HepG2 (cell line): ENCODE results near the gene TEKT5. TPM values are rescaled to one million over a fixed set of nuclear protein-coding genes. Genes with fewer than 3 reads are reported as not detected.

Experiments
- ARID3A ChIP-seq: IDR thresholded peaks from 2 replicates; pipeline ENCODE4 v1.6.1; 2012; ENCODE audit warnings: low read depth, low read length, improper control_type of control experiment
- HNF1A ChIP-seq, 2 experiments: sonication (generic) in 1 of 2; formaldehyde crosslinking in 1 of 2; IDR thresholded peaks; 2 replicates each; pipeline versions ENCODE4 v1.4.0 to v1.6.1; 2016 to 2020; ENCODE audit warnings: borderline replicate concordance in 1 of 2, low read depth in 1 of 2, mild to moderate bottlenecking in 1 of 2, missing genetic modification reagents in 1 of 2
- HOXA7 ChIP-seq: sonication (generic); formaldehyde crosslinking; IDR thresholded peaks from 2 replicates; pipeline ENCODE4 v1.8.1; 2022; ENCODE audit warnings: mild to moderate bottlenecking, missing genetic modification reagents, moderate library complexity
- MTA1 ChIP-seq: sonication (generic); formaldehyde crosslinking; IDR thresholded peaks from 2 replicates; pipeline ENCODE4 v1.4.0; 2020; ENCODE audit warnings: missing genetic modification reagents, mild to moderate bottlenecking, borderline replicate concordance
- UBTF ChIP-seq: sonication (generic); formaldehyde crosslinking; IDR thresholded peaks from 2 replicates; pipeline ENCODE4 v1.4.0; 2020; ENCODE audit warnings: mild to moderate bottlenecking, missing genetic modification reagents
- ZBTB34 ChIP-seq: sonication (generic); formaldehyde crosslinking; IDR thresholded peaks from 2 replicates; pipeline ENCODE4 v1.8.0; 2022; ENCODE audit warnings: mild to moderate bottlenecking, missing genetic modification reagents
- ZFYVE20 ChIP-seq: sonication (generic); formaldehyde crosslinking; IDR thresholded peaks from 2 replicates; pipeline ENCODE4 v1.8.0; 2023; ENCODE audit warnings: low read depth, mild to moderate bottlenecking, moderate library complexity, missing genetic modification reagents, borderline replicate concordance
- ZNF224 ChIP-seq: sonication (generic); formaldehyde crosslinking; IDR thresholded peaks from 2 replicates; pipeline ENCODE4 v1.5.0; 2020; ENCODE audit warnings: mild to moderate bottlenecking, missing genetic modification reagents
- ZNF367 ChIP-seq: sonication (generic); formaldehyde crosslinking; IDR thresholded peaks from 2 replicates; pipeline ENCODE4 v1.4.0; 2020; ENCODE audit warnings: missing genetic modification reagents, borderline replicate concordance
- ZNF619 ChIP-seq: sonication (generic); formaldehyde crosslinking; IDR thresholded peaks from 2 replicates; pipeline ENCODE4 v1.4.0; 2020; ENCODE audit warnings: mild to moderate bottlenecking, missing genetic modification reagents
- ZNF710 ChIP-seq: sonication (generic); formaldehyde crosslinking; IDR thresholded peaks from 2 replicates; pipeline ENCODE4 v1.5.0; 2020; ENCODE audit warnings: mild to moderate bottlenecking, missing genetic modification reagents, borderline replicate concordance
- ZNF761 ChIP-seq: sonication (generic); formaldehyde crosslinking; conservative IDR thresholded peaks from 2 replicates; pipeline ENCODE4 v1.4.0; 2020; ENCODE audit warnings: mild to moderate bottlenecking, missing genetic modification reagents
- polyA plus RNA-seq, 8 experiments: library from polyadenylated mRNA; depleted of rRNA in 3 of 8; stranded (reverse) in 7 of 8; unstranded in 1 of 8; fragments of >200 nt; fragmentation: Illumina TruSeq in 4 of 8; extraction: Trizol in 4 of 8; gene quantifications; 2 replicates each; pipeline versions ENCODE4 v1.2.1 to v1.2.3, GENCODE V29; 2011 to 2016; ENCODE audit warnings: low read depth in 4 of 8, missing spikeins in 1 of 8, mixed read lengths in 1 of 8; ENCODE audit not compliant: insufficient read depth in 1 of 8
- total RNA-seq, 5 experiments: library from RNA; depleted of rRNA; stranded (reverse); fragments of >200 nt; fragmentation: Illumina TruSeq; extraction: Trizol; gene quantifications; 2 replicates each; pipeline ENCODE4 v1.2.3, GENCODE V29; 2016; ENCODE audit warnings: low read depth in 1 of 5

TEKT5 gene
- total and polyA plus RNA-seq, 2 of the 13 experiments (the other 11 are each of a cell fraction or from before 2014, with no cell fraction given), result 0.16 TPM; not detected in 1

GRCh38 chr16:10616756-10617640, 77.7 kb downstream of the TEKT5 start (continued):
- TF ChIP-seq MTA1 (peak; percentile 88), ZNF619 (CRISPR knock-in tag) (peak; percentile 52; the same call in 1 of the 2 replicates), HNF1A (IDR thresholded peaks at IDR 0.05; ENCODE audit: low read depth) (no peak), HNF1A (CRISPR knock-in tag; IDR thresholded peaks at IDR 0.05; ENCODE audit: borderline replicate concordance) (0 out of 2 replicates have a peak, but pooled peaks have one; percentile 69), UBTF (CRISPR knock-in tag) (no peak; the same call in 1 of the 2 replicates), ZBTB34 (CRISPR knock-in tag) (peak; percentile 70; the same call in 1 of the 2 replicates), ZNF710 (peak; percentile 78; the same call in 1 of the 2 replicates), HOXA7 (CRISPR knock-in tag) (no peak), ZFYVE20 (CRISPR knock-in tag) (peak; percentile 54; the same call in 1 of the 2 replicates), ZNF367 (CRISPR knock-in tag) (no peak), ZNF761 (CRISPR knock-in tag) (peak; percentile 87; the same call in 1 of the 2 replicates), ARID3A (peak; percentile 66; the same call in 1 of the 2 replicates), ZNF224 (no peak)
